HG03097 (cell line): ENCODE measurements around the gene ARMC3.
"Not testable (repeated sequence)": the region's sequence is repeated elsewhere in the genome, so short reads cannot be mapped to it uniquely, and the experiment has no call there.

Source experiments
- ATAC-seq: cut with Tn5 transposase; IDR thresholded peaks from one replicate; pipeline ENCODE4 v1.9.1; 2021; ENCODE audit not compliant: unreplicated experiment, low FRiP score

The ARMC3 gene

DNA sequence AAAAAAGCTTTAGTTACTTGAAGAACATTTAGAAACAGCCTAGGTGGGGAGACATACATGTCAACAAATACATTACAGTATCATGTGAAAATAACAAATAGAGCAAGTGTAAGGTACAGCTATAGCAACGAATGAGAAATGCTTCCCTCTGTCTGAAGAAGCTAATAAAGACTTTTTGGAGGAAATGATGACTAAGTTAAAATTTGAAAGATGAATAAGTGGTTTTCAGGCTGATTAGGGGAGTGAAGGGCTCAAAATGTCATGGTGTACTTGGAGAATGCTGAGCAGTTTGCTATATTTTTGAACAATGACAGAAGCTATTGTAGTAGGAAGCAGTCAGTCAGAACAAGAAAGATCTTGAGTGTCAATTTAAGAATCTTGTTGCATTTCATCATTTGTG lies 2.8 kb upstream of the ARMC3 start:
- no peak for ATAC-seq

DNA sequence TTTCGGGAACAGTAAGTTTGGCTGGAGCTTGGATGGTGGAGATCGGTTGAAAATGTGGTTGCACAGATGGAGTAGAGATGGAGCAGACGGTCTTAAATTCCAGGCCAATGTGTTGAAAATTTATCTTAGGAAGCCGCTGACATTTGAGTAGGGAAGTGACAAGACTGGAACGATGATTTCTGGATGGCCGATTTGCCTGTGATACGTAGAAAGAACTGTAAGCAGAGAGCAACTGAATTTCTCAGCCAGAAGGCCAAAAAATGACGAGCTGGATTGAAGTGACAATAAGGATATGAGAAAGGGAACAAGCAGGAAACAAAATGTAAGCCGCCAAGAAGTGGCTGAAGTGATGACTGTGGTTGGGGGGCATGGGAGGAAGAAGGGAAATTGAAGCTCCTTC lies 687 bp upstream of the ARMC3 start:
- ATAC-seq, result no peak

- ATAC-seq, result not testable (repeated sequence)
These were observed 1.2 kb downstream of the ARMC3 start for GRCh38 chr10:22929053-22929452.

- peak; percentile 51 for ATAC-seq
These were observed 4.1 kb downstream of the ARMC3 start for GRCh38 chr10:22931948-22932347.

DNA sequence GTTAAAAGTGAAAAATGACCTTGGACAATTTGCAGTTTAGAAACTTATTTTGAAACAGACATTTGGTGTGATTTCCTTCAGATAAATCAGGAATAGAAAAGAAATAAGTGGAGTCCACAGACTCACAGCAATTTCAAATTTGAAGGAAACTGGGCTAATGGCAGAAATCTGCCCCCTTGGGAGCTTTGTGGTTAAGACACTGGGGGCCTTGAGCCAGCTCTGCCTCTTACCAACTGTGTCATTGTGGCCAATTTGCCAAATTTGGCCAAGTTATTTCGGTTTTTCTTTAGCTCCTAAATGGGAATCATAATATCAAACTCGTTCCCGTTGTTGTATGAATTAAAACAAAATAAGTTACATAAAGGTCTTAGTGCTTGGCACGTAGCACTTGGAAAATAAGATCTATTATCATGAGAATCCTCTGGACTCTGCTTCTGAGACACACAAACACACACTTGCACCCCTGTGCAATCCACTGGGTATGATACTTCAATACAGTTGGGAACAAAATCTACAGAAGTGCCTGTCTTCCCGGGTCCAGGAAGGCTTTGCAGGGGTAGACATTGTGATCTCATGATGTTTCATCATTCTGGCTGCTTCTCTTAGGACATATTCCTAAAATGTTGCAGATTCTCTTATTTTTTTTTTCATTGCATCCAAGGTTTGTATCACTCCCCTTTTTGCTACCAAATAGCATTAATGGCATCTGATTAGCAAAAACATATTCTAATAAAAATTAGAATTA lies 4.9 kb downstream of the ARMC3 start:
- no peak for ATAC-seq

GRCh38 chr10:22934726-22935125 lies 6.9 kb downstream of the ARMC3 start:
- no peak for ATAC-seq

DNA sequence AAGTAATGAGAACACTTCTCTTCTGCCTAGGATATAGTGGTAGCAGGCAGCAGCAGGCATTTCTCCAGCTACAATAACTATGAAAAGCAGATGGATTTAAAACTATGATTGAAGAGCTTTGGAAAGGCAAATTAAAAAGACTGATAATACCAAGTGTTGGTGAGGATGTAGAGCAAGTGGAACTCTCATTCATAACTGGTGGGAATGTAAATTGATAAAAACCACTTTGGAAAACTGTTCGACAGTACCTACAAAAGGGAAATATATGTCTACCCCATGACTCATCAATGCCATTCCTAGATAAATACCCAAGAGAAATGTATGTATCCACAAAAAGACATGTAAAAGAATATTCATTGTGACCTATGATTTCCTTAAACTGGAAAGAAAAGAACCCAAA lies 14.6 kb downstream of the ARMC3 start:
- ATAC-seq, result no peak

DNA sequence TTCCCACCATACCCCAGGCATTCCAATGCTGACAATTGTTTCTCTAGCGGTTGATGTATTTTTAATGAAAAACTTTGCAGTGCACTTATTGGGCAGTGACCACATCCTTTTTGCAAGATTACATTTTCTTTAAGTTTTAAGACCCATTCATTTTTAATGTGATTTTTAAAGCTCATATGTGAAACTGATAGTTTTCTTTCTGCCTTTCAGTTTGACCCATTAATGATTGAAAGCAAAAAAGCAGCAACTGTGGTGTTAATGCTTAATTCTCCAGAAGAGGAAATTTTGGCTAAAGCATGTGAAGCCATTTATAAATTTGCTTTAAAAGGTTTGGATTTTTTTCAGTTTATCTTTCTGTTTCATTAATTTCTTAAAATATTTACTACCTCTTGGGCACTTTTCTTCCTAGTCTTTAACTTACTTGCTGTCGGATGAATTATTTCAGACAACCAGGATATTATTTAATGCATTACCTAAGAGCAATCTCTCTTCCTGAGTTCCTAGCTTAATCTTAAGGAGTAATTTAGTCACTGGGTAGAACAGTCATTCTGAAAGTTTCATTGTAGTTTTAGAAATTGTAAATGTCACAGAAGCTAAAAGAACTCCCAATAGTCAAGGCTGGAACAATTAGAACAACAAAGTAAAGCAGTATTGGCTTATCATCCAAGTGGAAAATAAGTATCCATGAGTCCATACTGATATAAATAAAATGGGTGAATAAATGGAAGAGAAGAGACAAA lies 18.3 kb downstream of the ARMC3 start:
- peak; percentile 64 for ATAC-seq

DNA sequence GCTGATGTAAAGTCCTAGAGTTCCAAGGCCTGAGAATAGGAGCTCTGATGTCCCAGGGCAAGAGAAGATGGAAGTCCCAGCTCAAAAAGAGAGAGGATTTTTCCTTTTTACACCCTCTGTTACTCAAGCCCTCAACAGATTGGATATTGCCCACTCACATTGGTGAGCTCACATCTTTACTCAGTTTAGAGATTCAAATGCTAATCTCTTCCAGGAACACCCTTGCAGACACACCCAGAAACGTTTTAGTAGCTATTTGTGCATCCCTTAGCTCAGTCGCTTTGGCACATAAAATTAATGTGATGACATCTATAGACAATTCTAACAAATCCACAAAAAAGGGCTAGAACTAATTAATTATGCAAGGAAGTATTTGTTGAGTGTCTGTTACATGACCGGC lies 27.1 kb downstream of the ARMC3 start:
- ATAC-seq, result no peak

DNA sequence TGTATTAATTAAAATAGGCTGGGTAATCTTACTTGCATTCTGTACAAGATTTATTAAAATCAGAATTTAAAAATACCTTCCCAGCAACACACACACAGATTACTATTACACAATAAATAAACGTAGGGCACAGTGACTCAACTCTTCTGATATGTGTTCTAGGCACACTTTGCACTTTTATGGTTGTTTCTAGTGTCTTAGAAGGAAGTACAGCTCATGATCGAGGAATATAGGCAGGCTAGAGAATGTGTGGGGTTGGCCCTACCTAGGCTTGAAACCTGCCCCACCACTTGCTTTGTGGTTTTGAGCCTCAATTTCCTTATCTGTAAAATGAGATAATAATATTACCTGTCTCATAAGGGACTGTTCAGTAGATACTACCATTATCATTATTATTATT lies 30.5 kb downstream of the ARMC3 start:
- ATAC-seq, result no peak

DNA sequence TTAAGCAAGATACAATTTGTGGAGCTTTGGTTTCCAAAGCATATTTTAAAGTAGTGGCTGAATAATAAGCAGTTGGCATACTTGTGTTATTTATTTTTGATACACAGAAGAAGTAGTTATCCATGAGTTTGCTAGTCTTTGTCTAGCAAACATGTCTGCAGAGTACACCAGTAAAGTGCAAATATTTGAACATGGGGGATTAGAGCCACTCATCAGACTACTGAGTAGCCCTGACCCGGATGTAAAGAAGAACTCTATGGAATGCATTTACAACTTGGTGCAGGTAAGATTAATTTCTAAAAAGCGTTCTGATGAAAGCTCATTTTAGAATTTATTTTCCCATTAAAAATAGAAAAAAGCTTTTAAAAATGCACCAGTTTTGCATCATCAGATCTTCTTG lies 31.4 kb downstream of the ARMC3 start:
- ATAC-seq, result no peak

DNA sequence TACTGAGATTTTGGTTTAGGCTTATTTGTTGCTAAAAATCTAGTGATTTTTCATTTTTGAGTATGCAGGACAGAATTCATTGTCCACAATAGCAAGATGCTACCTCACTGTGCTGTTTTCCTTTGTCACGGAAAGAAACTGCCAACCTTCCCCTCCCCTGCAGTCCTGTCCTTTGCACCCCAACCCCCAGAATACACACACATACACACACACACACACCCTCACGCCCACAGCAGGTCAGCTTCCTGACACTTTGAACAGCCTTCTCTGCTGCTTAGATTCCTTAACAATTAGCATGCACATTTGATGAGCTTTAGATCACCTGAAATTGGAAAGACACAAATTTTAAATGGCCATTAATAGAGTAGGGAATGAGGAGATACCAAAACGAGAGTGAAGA lies 32.1 kb downstream of the ARMC3 start:
- no peak for ATAC-seq

- no peak for ATAC-seq
These were observed 35.0 kb downstream of the ARMC3 start for GRCh38 chr10:22962817-22963216.

DNA sequence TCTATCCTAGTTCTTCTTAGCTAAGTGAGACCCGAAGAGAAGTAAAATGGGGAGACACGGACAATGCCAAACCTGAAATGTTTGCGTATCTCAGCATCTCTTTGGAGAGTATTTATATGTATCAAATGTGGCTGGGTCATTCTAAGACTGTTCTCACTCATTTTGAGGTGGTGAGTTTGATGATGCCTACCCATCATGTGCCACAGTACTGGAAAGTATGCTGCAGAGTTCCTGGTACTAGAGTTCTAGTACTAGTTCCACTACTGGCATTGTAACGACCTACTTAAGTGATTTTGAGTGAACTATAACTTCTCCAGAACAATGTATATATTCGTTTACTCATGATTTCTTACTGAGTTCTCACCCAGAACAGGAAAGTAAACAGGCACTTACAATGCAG lies 41.9 kb downstream of the ARMC3 start:
- no peak for ATAC-seq

GRCh38 chr10:22976534-22976933 lies 48.7 kb downstream of the ARMC3 start:
- ATAC-seq, result no peak

DNA sequence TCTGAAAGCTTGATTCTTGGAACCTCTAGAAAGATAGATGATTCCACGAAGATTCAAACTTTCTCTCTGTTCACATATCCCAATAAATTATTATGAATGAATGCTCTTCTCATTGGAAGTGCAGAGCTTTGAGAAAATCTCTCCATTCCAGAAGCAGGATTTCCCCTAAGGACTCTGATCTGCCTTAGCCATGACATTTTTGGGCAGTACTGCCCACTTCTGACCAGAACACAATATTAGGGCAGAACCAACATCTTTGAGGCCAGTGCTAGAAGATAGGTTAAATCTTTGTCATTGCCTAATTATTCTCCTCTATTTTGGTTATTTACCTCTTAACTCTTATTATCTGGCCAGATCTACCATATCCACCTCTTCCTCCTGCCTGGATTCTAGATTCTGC lies 49.9 kb downstream of the ARMC3 start:
- ATAC-seq, result no peak

- no peak for ATAC-seq
These were observed 50.4 kb downstream of the ARMC3 start for GRCh38 chr10:22978287-22978686.

DNA sequence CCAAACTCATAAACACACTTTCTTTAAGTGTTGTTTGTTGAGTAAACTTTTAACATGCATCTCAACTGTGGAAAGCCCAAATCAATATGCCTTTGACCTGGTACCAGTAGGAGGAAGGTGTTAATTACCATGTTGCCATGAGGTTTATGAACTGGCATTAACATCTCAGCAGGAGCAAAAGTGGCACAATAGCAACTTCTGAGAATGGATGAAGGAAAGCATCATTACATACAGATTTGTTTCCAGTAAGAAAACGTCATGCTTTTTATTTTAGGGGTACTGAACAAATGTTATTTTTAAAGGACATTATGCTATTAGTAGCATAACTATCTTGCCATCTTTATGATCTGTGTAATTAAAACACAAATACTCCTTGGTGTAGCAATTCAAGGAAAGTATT lies 51.1 kb downstream of the ARMC3 start:
- no peak for ATAC-seq

- ATAC-seq, result no peak
These were observed 53.0 kb downstream of the ARMC3 start for GRCh38 chr10:22980822-22981221.

DNA sequence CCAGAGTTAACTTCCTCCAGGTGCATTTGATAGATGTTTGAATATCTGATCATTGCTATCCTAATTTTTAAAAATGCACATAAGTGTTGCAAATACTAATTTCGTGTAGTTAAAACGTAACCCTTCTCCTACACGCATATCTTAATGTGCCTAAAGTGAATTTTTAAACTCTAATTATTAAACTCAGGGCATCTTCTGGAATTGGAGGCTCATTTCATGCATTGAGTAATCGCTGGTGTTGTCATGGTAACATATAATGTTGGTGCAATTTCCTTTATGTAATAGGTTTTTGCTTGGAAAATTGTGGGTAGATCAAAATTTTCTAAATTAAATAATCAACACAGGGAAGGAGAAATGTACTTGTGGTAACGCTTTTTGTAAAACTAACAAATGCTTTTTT lies 56.2 kb downstream of the ARMC3 start:
- no peak for ATAC-seq

DNA sequence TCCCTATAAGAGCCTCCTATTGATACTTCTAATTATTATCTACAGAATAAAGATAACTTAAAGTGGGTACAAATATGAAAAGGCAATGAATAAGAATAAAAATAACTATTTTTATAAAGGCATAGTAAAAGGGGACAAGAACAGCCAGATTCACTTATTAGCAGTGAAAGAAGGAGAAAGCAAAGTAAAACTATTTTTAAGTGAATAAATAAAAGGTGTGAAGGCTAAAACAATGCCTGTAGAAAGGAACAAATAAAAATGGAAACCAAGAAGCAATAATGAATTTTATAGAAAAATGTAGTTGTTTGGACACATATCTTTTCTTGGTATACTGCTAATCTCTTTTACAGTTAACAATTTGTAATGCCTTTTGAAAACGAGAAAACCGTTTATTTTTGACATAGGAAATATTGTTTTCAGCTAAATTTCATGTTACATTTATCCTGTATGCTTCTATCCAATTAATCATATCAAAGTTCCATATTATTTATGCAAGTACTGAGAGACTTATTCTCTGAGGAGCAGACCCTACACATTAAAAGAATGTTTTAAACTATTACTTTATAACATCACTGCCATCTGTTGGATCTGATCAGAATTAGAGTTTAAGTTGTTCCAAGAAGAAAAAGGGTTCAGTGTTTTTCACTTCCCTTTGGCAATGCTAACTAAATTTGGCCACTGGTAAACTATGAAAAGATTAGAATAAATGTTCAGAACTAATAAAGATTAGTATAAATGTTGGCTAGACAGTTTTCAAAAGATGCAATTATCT lies 59.1 kb downstream of the ARMC3 start:
- ATAC-seq, result peak; percentile 49
